HepG2 (cell line): ENCODE data around the gene RBP3. TPM values are rescaled to one million over a fixed set of nuclear protein-coding genes. Genes with fewer than 3 reads are reported as not detected.

Source experiments
- AKAP8 ChIP-seq: sonication (generic); formaldehyde crosslinking; IDR thresholded peaks from 2 replicates; pipeline ENCODE4 v1.5.1; 2020; ENCODE audit warnings: mild to moderate bottlenecking, missing genetic modification reagents
- DPF2 ChIP-seq: sonication (generic); formaldehyde crosslinking; IDR thresholded peaks from 2 replicates; pipeline ENCODE4 v1.4.0; 2020; ENCODE audit warnings: mild to moderate bottlenecking, low read depth, missing genetic modification reagents, borderline replicate concordance
- GABPB1 ChIP-seq: IDR thresholded peaks from 2 replicates; pipeline ENCODE4 v1.6.1; 2016; ENCODE audit warnings: mild to moderate bottlenecking, missing genetic modification reagents, moderate library complexity, missing compliant biosample characterization
- MEIS2 ChIP-seq: sonication (generic); formaldehyde crosslinking; IDR thresholded peaks from 2 replicates; pipeline ENCODE4 v1.9.0; 2021; ENCODE audit warnings: mild to moderate bottlenecking, missing genetic modification reagents
- PITX1 ChIP-seq: sonication (generic); formaldehyde crosslinking; IDR thresholded peaks from 2 replicates; pipeline ENCODE4 v1.5.1; 2020; ENCODE audit warnings: mild to moderate bottlenecking, missing genetic modification reagents
- RAD21 ChIP-seq: fragments of 450-650 bp; formaldehyde crosslinking; IDR thresholded peaks from 2 replicates; pipeline ENCODE4 v1.5.0; 2020; ENCODE audit warnings: mild to moderate bottlenecking
- ZBTB38 ChIP-seq: sonication (generic); formaldehyde crosslinking; IDR thresholded peaks from 2 replicates; pipeline ENCODE4 v1.5.1; 2020; ENCODE audit warnings: mild to moderate bottlenecking, missing genetic modification reagents
- ZNF234 ChIP-seq: sonication (generic); formaldehyde crosslinking; conservative IDR thresholded peaks from 2 replicates; pipeline ENCODE4 v1.5.1; 2020; ENCODE audit warnings: mild to moderate bottlenecking, missing genetic modification reagents
- ZNF609 ChIP-seq: sonication (generic); formaldehyde crosslinking; IDR thresholded peaks from 2 replicates; pipeline ENCODE4 v1.4.0; 2020; ENCODE audit warnings: mild to moderate bottlenecking, missing genetic modification reagents, borderline replicate concordance
- ZNF615 ChIP-seq: sonication (generic); formaldehyde crosslinking; IDR thresholded peaks from 2 replicates; pipeline ENCODE4 v1.5.0; 2020; ENCODE audit warnings: mild to moderate bottlenecking, missing genetic modification reagents, borderline replicate concordance
- ZNF749 ChIP-seq: sonication (generic); formaldehyde crosslinking; IDR thresholded peaks from 2 replicates; pipeline ENCODE4 v1.8.0; 2022; ENCODE audit warnings: mild to moderate bottlenecking, missing genetic modification reagents, moderate library complexity, borderline replicate concordance
- polyA plus RNA-seq, 8 experiments: library from polyadenylated mRNA; depleted of rRNA in 3 of 8; stranded (reverse) in 7 of 8; unstranded in 1 of 8; fragments of >200 nt; fragmentation: Illumina TruSeq in 4 of 8; extraction: Trizol in 4 of 8; gene quantifications; 2 replicates each; pipeline versions ENCODE4 v1.2.1 to v1.2.3, GENCODE V29; 2011 to 2016; ENCODE audit warnings: low read depth in 4 of 8, missing spikeins in 1 of 8, mixed read lengths in 1 of 8; ENCODE audit not compliant: insufficient read depth in 1 of 8
- total RNA-seq, 5 experiments: library from RNA; depleted of rRNA; stranded (reverse); fragments of >200 nt; fragmentation: Illumina TruSeq; extraction: Trizol; gene quantifications; 2 replicates each; pipeline ENCODE4 v1.2.3, GENCODE V29; 2016; ENCODE audit warnings: low read depth in 1 of 5

The RBP3 gene
- total and polyA plus RNA-seq, 2 of the 13 experiments (the other 11 are each of a cell fraction or from before 2014, with no cell fraction given): not detected

DNA sequence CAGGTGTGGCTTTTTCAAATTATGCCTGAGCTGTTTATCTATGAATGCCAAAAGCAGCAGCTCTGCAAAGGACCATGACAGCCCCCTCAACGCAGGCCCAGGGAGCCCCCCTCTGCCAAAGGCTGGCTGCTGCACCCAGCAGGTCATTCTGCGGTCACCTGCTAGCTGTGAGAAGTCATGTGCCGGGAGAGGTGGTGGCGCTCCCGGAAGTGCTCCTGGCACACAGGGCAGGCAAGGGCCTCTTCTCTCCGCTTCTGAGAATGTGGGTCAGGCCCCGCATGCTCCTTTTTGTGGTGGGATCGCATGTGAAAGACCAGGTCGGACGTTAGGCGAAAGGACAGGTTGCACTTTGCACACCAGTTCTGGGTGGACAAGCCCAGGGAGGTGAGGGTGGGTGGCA, 19.5 kb downstream of the RBP3 start (continued):
- TF ChIP-seq ZNF609 (CRISPR knock-in tag) (no peak), MEIS2 (no peak), ZNF234 (CRISPR knock-in tag) (no peak), RAD21 (CRISPR knock-in tag) (no peak), ZNF749 (no peak), ZNF615 (no peak), AKAP8 (CRISPR knock-in tag) (no peak), ZBTB38 (CRISPR knock-in tag) (no peak), PITX1 (no peak), GABPB1 (CRISPR knock-in tag) (no peak), DPF2 (CRISPR knock-in tag) (no peak)
